UCSD-AML1 (cell line): ENCODE measurements around the gene EFHC1.
"Not testable (repeated sequence)": the region's sequence is repeated elsewhere in the genome, so short reads cannot be mapped to it uniquely, and the experiment has no call there.

Experiments used
- DNase-seq: peaks from one replicate; lab custom pipeline; 2025; ENCODE audit not compliant: unreplicated experiment; lab: John Stamatoyannopoulos, UW

EFHC1 gene

DNA sequence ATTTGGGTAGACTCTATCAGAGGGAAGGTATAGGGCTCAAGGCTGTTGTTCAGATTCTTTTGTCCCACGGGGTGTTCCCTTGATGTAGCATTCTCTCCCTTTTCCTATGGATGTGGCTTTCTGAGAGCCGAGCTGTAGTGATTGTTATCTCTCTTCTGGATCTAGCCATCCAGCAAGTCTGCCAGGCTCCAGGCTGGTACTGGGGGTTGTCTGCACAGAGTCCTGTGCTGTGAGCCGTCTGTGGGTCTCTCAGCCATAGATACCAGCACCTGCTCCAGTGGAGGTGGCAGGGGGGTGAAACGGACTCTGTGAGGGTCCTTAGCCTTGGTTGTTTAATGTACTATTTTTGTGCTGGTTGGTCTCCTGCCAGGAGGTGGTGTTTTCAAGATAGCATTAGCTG is 13.2 kb downstream of the EFHC1 start:
- not testable (repeated sequence) for DNase-seq

- DNase-seq = no peak
Measured at GRCh38 chr6:52435345-52435744, 15.2 kb downstream of the EFHC1 start.

DNA sequence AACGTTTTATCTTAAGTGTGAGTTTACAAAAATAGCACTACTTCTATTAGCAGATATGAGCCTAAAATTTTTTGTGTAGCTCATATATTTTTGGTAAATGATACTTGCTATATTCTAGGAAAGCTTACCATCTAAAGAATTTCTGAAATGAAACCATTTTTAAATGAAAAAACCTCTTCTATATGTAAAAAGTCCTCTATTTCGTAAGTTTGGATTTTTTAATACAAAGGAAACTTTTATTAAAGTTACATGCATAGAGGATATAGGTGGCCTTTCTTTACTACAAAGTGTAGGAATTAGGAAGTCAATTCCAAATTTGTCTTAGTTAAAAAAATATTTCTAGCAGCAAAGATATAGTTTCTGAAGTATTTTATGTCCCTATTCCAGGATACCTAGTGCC is 18.8 kb downstream of the EFHC1 start:
- no peak for DNase-seq

DNA sequence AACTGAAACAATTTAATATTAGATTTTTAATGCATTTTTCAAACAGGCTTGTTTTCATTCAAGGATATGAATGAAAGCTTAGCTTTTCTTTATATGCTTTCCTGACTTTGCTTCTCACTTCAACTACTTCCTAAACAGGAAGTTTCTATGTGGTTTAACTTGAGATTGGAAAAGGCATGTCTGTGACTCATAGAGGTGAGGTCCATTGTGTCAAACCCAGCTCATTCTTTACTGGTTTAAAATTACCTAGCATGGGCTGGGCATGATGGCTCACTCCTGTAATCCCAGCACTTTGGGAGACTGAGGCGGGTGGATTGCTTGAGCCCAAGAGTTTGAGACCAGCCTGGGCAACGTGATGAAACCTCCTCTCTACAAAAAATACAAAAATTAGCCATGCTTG is 34.4 kb downstream of the EFHC1 start:
- no peak for DNase-seq

- no peak for DNase-seq
Measured at GRCh38 chr6:52457096-52457495, 37.0 kb downstream of the EFHC1 start.

DNA sequence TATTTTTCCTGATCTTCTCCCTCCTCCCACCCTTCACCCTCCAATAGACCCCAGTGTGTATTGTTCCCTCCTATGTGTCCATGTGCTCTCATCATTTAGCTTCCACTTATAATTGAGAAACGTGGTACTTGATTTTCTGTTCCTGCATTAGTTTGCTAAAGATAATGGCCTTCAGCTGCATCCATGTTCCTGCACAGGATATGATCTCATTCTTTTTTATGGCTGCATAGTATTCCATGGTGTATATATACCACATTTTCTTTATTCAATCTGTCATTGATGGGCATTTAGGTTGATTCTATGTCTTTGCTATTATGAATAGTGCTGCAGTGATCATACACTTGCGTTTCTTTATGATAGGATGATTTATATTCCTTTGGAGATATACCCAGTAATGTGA is 41.1 kb downstream of the EFHC1 start:
- not testable (repeated sequence) for DNase-seq

DNA sequence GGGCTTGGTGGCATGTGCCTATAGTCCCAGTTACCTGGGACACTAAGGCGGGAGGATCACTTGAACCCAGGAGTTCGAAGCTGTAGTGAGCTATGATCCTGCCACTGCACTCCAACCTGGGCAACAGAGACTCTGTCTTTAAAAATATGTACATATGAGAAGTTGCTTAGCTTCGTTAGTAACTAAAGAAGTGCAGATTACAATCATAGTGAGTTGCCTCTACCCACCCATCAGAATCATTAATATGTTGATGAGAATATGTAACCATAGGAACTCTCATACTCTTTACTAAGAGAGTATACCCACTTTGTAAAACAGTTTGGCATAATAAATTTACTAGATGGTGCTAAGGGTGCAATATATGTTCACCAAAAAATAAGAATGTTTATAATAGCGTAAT is 54.0 kb downstream of the EFHC1 start:
- no peak for DNase-seq

- no peak for DNase-seq
Measured at GRCh38 chr6:52475307-52475706, 55.2 kb downstream of the EFHC1 start.

DNA sequence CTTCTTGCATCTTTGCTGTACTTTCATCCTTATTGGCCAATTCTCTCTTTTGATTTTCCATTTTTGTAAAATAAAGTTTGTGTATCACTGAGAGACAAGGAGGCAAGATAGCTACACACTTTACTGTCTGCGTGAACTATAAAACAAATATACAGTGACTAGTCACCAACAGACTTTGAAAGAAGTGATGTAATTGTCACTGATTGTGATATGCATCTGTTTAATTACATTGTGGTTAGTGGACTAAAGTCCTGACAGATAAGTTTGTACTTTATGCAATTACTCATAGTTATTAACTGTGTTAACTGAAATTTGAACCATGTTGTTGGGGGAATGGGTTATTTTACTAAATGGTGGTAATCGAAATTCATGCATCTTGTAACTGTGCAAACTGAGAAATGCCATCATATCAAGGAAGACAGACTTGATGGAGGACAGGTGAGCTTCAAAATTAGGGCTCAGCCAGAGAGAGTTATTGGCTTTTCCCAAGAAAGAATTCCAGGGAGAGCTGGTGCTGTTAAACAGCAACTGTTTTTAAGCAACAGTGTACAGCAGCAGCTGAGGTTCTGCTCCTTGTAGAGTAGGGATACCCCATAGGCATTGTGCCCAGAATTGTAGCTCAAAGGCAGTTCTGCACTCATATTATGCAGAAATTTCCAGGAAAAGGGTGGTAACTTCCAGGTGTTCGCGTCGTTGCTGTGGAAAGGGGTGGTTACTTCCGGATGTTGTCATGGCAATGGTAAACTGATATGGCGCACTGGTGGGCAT is 62.9 kb downstream of the EFHC1 start:
- no peak for DNase-seq

DNA sequence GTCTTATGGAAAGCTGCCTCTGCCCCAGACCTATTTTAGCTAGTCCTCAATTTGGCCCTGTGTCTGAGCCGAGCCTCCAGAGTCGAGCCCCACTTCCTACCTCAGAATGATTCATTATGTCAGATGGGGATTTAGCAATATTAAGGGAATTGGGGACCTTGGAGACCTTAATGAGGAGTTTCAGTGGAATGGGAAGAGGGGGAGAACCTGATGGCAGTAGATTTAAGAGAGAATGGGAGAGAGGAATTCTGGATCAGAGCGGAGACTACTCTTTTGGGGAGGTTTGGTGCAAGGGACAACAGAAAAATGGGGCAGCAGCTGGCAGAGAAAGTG is 63.5 kb downstream of the EFHC1 start:
- no peak for DNase-seq

DNA sequence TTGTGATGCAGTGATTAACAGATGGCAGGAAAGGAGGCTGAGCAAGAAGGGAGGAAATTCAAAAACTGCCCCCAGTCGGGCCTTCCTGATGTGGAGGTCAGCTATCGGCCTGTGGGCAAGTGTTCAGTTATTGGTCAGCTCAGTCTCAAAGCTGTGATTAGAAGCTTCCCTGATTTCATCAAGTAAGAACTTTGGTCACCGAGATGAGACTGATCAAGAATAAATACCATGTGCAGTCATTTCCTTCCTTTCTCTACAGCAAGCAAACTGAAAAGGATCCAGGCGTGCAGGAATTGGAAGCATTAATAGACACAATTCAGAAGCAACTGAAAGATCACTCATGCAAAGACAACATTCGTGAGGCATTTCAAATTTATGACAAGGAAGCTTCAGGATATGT is 69.7 kb downstream of the EFHC1 start:
- DNase-seq = no peak

GRCh38 chr6:52491203-52492069 is 71.3 kb downstream of the EFHC1 start:
- no peak for DNase-seq

DNA sequence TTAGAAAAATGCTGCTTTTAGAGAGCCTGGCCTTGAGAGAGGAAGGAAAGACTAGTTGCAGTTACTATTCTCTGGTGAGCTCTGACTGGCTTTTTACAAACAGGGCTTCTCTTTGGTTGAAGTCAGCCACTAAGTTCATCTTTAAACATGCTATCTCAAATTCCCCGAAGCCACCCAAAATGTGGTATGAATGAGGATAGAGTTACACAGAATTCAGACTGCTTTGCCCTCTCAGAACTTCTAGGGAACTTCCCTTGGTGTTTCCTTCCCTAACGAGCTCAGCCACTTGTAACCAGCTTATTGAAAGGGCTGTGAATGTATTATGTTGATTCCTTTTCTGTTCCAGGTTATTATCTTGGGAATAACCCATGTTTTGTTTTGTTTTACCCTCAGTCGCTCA is 73.5 kb downstream of the EFHC1 start:
- no peak for DNase-seq

DNA sequence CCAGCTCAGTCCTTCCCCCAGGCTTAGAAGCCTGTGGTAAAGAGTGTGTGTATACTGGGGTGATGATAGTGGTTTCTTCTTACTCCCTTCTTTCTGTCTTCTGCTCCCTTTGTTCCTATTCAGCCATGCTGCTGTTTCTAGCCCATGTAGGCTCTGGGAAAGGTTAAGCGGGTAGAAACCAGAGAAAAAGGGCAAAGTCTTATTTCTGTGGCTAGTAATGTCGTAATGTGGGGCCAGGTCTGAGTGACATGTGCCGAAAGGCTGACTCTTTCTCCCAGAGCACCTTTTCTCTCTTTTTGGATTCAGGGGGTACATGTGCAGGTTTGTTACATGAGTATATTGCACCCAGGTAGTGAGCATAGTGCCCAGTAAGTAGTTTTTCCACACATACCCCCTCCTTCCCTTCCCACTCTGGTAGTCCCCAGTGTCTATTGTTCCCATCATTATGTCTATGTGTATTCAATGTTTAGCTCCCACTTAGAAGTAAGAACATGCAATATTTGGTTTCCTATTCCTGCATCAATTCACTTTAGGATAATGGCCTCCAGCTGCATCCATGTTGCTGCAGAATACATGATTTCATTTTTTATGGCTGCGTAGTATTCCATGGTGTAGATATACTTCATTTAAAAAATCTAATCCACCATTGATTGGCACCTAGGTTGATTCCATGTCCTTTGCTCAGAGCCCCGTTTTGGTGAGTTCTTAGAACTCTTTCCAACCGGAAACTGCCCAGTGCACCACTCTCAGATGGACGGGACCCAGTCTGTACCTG is 74.3 kb downstream of the EFHC1 start:
- DNase-seq = no peak

- no peak for DNase-seq
Measured at GRCh38 chr6:52495922-52496321, 75.8 kb downstream of the EFHC1 start.

DNA sequence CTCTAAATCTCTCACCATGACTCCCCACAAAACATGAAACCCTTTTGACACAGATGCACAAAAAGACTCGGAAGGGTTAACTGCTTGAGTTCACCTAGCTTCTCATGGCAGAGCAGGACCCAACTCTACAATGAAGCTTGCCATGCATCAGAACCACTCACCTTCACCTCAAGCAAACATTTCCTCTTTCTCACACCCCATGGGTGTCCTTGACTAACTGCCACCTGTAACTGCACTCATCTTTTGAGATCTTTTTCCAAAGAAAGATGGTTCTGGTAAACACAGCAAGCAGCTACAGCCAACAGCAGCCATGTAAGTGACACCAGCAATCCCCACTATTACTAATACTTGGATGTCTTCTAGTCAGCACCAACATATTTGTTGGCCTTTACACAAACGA is 76.5 kb downstream of the EFHC1 start:
- no peak for DNase-seq

DNA sequence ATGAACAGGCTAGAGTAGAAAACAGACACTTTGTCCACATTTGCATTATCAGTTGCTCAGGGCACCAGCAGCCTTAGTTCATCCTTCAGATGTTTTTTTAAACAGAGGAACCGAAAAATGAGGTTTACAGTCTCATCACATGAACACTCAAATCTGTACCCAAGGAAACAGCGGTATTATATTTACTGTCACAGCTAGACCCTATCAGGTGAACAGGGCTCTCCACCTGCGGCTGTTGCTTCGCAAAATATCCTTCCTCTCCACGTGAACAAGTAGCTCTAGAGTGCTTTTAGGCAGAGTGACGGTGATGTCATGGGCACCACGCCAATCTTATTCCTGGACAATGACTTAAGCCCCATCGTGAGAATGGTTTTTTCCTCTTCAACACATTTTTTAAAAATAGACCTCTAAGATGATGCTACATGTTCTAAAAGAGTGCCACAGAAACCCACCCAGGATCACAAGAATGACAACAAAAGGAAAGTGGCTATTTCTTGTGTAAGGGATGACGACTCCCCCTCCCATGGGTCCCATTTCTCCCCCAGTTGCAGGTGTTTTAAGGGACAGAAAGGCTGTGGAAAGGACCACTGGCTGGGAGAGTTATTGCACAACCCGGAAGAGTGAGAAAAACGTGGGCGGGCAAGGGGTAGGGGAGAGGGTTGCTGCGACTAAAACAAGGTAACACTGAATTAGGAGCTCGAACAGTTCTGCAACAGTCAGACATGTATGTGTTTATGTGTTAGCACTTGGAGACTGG is 77.7 kb downstream of the EFHC1 start:
- no peak for DNase-seq

- no peak for DNase-seq
Measured at GRCh38 chr6:52498538-52499017, 78.4 kb downstream of the EFHC1 start.

- no peak for DNase-seq
Measured at GRCh38 chr6:52499026-52499425, 78.9 kb downstream of the EFHC1 start.

DNA sequence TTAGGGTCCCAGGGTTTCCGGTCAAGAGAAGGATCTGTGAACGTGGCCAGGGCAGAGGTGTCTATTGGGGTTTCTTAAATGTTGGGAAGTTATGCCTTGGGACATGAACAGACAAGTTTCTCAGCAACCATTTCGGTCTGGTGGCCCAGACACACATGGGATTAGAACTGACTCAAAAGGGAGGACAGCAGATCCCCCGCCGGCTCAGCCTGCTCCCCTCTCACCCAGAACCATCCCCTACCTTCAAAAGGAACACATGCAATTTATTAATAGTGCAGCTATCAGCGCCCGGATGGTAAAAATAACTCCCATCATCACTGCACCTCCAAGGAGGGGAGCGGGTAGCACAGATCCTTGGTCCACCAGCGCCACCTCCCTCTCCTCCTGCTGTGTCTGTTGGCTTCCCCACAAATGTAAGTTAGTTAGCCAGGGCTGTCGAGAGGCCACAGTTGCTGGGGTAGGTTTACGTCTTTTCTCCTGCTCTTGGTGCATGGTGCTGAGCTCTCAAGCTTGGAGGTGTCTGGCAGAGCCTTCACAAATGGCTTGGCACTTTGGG is 79.6 kb downstream of the EFHC1 start:
- no peak for DNase-seq
